Activated naive CD8-positive, alpha-beta T cell treated with anti-CD3 and anti-CD28 coated beads, Interleukin-2, amount 50 U/mL, for 24 hours (primary cell): ENCODE results near the gene EIF4ENIF1.
"Not testable (repeated sequence)": the region's sequence is repeated elsewhere in the genome, so short reads cannot be mapped to it uniquely, and the experiment has no call there.

Experiments used
- ATAC-seq: fragments of 150-1000 bp; cut with Tn5 transposase; one replicate; pipeline ENCODE4 v1.10.0; 2021
- DNase-seq: peaks from one replicate; pipeline ENCODE4 v3.0.0; 2021
- H3K27ac Mint-ChIP-seq: one replicate; pipeline ENCODE4 v1.8.0; 2021; ENCODE audit warnings: mild to moderate bottlenecking, mixed read lengths
- H3K27me3 Mint-ChIP-seq: one replicate; pipeline ENCODE4 v1.8.0; 2021; ENCODE audit warnings: mixed read lengths
- H3K36me3 Mint-ChIP-seq: one replicate; pipeline ENCODE4 v1.8.0; 2021; ENCODE audit warnings: low read depth, mixed read lengths
- H3K4me1 Mint-ChIP-seq: one replicate; pipeline ENCODE4 v1.8.0; 2021; ENCODE audit warnings: mixed read lengths
- H3K4me3 Mint-ChIP-seq: one replicate; pipeline ENCODE4 v1.8.0; 2021; ENCODE audit warnings: mild to moderate bottlenecking, moderate library complexity, mixed read lengths
- H3K9me3 Mint-ChIP-seq: one replicate; pipeline ENCODE4 v1.8.0; 2021; ENCODE audit warnings: mixed read lengths

EIF4ENIF1 gene

DNA sequence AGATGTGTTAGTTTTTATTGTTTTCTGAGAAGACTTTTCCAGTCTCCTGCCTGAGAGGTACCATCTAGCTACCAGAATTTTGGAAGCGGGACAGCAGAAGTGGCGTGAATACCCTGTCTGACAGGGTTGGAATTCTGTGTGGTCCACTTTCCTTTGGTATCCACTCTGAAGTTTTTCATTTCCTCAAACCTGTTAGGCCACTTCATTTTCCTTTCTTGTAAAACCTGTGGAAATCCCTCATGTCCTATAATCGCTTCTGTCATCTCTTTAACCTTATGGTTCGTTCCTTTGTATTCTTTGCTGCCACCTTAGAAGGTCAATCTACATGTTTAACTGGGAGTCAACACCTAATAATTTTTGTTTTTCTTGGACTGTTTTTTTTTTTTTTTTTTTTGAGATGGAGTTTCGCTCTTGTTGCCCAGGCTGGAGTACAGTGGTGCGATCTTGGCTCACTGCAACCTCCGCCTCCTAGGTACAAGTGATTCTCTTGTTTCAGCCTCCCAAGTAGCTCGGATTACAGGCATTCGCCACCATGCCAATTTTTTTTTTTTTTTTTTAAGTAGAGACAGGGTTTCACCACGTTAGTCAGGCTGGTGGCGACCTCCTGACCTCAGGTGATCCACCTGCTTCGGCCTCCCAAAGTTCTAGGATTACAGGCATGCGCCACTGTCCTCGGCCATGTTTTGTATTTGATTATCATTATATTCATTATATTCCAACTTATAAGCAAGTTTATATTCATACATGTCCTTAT, 13.7 kb upstream of the EIF4ENIF1 start:
- H3K36me3 Mint-ChIP-seq = peaks cover 61% of the 10 kb centered on the region
- peak overlapping the region; percentile 53 for H3K27ac Mint-ChIP-seq
- no peak for ATAC-seq
- no peaks in the 10 kb centered on the region for H3K27me3 Mint-ChIP-seq
- DNase-seq = no peak
- H3K9me3 Mint-ChIP-seq = no peaks in the 10 kb centered on the region
- H3K4me1 Mint-ChIP-seq = peaks cover 74% of the 10 kb centered on the region
- H3K4me3 Mint-ChIP-seq = no peak overlapping the region

DNA sequence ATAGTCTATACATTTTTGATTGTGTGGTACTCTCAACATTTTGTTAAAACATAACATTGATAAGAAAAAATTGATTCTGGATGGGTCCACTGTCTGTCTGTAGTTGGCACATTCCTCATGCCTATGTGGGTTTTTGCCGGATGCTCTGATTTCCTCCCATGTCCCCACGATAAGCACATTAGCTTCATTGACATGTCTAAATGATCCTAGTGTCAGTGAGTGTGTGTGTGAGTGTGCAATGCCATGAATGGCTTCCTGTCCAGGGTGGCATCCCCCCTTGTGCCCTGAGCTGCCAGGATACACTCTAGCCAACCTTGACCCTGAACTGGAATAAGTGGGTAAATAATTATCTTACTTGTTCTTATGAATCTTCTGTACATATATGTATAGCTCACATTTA, 12.1 kb upstream of the EIF4ENIF1 start:
- peak overlapping the region; percentile 42 for H3K27ac Mint-ChIP-seq
- no peaks in the 10 kb centered on the region for H3K27me3 Mint-ChIP-seq
- H3K9me3 Mint-ChIP-seq = no peaks in the 10 kb centered on the region
- DNase-seq = no peak
- ATAC-seq = no peak
- peaks cover 60% of the 10 kb centered on the region for H3K36me3 Mint-ChIP-seq
- H3K4me3 Mint-ChIP-seq = peak overlapping the region; percentile 10
- H3K4me1 Mint-ChIP-seq = peaks cover 69% of the 10 kb centered on the region

DNA sequence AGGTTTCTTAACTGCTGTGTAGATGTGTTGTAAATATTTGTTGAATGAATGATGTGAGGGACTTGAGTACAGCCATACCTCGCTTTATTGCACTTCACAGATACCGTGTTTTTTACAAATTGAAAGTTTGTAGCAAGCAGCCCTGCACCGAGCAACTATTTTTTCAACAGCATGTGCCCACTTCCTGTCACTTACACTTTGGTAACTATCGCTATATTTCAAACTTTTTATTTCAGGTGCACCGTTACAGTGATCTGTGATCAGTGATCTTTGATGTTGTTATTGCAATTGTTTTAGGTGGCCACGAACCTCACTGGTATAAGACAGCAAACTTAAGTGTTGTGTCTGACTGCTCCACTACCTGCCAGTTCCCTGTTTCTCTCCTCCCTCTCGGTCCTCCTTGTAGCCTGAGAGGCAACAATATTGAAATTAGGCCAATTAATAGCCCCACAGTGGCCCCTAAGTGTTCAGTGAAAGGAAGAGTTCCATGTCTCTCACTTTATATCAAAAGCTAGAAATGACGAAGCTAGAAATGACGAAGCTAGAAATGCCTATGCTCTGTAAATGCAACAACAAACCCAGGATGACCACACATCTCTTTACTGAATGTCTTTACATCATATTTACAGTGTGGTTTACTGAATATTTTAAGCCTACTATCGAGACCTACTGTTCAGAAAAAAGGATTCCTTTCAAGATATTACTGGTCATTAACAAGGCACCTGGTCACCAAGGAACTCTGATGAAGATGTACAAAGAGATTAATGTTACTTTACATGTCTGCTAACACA, 7.7 kb upstream of the EIF4ENIF1 start:
- Mint-ChIP-seq H3K27ac (peak overlapping the region; percentile 81), H3K36me3 (peaks cover 36% of the 10 kb centered on the region), H3K4me3 (peak overlapping the region; percentile 88), H3K4me1 (peaks cover 58% of the 10 kb centered on the region), H3K27me3 (no peaks in the 10 kb centered on the region), H3K9me3 (no peaks in the 10 kb centered on the region)
- ATAC-seq = no peak
- DNase-seq = no peak

DNA sequence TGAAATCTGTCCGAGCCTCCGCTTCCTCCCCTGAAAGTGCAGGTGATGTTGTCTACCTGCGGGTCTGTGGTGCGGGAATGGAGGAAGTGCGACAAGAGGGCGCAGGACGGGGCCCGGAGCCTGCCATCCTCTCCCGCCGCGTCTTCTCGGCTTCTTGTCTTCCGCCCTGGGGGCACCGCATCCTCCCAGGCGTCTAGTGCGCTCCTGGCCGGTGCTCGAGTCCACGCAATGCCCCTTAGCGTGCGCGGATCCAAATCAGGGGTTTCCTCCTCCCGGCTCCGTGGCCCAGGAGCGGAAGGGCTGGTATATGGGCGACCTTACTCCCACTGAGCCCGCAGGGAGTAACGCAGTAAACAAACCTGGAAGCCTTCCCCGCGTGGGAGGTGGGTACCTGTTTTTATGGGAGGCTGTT, 7.1 kb upstream of the EIF4ENIF1 start:
- ATAC-seq (peak; percentile 6), DNase-seq (peak; percentile 42)
- Mint-ChIP-seq H3K27me3 (no peaks in the 10 kb centered on the region), H3K27ac (peak overlapping the region; percentile 81), H3K4me3 (peak overlapping the region; percentile 88), H3K36me3 (peaks cover 32% of the 10 kb centered on the region), H3K9me3 (no peaks in the 10 kb centered on the region), H3K4me1 (peaks cover 60% of the 10 kb centered on the region)

DNA sequence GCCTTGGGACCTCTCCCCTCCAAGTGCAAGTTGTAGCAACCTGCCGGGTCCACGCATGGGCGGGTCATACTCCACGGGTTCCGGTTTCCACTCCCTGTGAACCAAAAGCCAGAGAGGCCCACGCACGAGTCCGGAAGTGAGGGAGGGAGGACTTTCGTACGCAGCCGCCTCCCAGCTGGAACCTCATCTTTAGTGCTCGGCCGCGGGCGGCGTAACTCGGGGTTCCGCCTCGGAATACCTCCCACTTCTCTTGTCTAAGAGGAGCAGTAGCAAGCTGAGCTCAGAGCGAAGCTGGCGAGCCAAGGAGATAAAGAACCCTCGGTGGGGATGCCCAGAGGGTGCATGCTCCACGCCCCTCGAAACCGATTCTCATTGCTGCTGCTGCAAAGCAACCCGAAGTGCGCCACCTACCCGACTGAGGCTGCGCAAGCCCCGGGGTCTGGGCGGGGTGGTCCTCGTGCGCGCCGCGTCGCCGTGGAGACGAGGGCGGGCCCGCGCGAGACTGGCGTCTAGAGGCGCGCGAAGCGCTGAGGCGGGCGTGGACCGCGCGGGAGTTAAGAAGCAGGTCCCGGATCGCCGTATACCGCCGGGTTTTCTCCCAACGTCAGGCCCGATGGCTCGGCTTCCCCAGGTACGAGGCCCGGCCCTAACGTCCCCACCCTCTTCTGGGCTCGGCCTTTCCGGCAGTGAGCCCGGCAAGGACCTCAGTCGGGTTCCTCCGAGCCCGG, 6.5 kb upstream of the EIF4ENIF1 start, which contains the start of gene SFI1:
Gene SFI1, plus strand, starts transcription at position 530 of the 728 bp plus-strand sequence. CDS start 11,749 bp downstream, outside the sequence.
- peaks cover 27% of the 10 kb centered on the region for H3K36me3 Mint-ChIP-seq
- peak; percentile 96 for DNase-seq
- ATAC-seq = peak; percentile 91
- no peaks in the 10 kb centered on the region for H3K9me3 Mint-ChIP-seq
- H3K27ac Mint-ChIP-seq = peak within 1 kb of the TSS; percentile 81
- peaks cover 60% of the 10 kb centered on the region for H3K4me1 Mint-ChIP-seq
- peak within 1 kb of the TSS; percentile 88 for H3K4me3 Mint-ChIP-seq
- H3K27me3 Mint-ChIP-seq = no peaks in the 10 kb centered on the region

DNA sequence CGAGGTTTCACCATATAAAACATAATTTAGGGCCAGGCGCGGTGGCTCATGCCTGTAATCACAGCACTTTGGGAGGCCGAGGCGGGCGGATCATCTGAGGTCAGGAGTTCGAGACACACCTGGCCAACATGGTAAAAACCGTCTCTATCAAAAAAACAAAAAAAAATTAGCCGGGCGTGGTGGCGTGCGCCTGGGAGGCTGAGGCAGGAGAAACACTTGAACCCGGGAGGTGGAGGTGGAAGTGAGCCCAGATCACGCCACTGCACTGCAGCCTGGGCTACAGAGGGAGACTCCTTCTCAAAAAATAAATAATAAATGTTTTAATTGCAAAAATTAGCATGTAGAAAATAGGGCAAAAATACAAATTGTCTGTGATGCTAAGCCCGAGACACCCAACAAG, 5.7 kb upstream of the EIF4ENIF1 start:
- Mint-ChIP-seq H3K4me3 (peak overlapping the region; percentile 88), H3K4me1 (peaks cover 64% of the 10 kb centered on the region), H3K27me3 (no peaks in the 10 kb centered on the region), H3K27ac (peak overlapping the region; percentile 81), H3K36me3 (peaks cover 23% of the 10 kb centered on the region), H3K9me3 (no peaks in the 10 kb centered on the region)
- no peak for ATAC-seq
- no peak for DNase-seq

DNA sequence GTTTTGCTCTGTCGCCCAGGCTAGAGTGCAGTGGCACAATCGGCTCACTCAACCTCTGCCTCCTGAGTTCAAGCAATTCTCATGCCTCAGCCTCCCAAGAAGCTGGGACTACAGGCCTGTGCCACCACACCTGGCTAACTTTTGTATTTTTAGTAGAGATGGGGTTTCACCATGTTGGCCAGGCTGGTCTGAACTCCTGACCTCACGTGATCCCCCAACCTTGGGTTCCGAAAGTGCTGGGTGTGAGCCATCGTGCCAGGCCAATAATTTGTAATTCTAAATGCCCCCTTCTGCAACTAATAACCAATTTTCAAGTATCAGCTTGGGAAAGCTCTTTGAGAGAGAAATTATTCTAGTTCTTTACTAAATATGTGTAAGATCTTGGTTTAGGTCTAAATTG, 3.7 kb upstream of the EIF4ENIF1 start:
- H3K9me3 Mint-ChIP-seq, H3K27me3 Mint-ChIP-seq, ATAC-seq, H3K4me3 Mint-ChIP-seq, DNase-seq: not testable (repeated sequence)
- Mint-ChIP-seq H3K4me1 (peaks cover 56% of the 10 kb centered on the region), H3K36me3 (peaks cover 18% of the 10 kb centered on the region), H3K27ac (peak overlapping the region; percentile 77)

DNA sequence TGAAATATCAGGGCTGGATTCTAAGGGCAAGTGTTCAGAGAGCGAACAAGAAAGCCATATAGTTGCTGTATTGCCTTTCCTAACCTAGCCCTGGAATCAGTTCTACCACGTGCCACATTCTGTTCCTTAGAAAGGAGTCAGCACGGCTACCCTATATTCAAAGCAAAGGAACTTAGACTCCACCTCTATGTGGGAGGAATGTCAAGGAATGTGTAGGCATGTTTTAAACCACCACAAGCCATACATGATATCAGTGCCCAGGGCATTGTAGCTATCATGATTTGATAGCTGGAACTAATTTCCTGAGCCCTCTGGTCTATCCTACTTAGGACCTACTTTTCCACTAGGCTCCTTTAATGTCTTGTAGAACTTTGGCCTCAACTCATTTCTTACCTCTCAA, 2.5 kb upstream of the EIF4ENIF1 start:
- Mint-ChIP-seq H3K27ac (peak overlapping the region; percentile 96), H3K27me3 (no peaks in the 10 kb centered on the region), H3K36me3 (peaks cover 17% of the 10 kb centered on the region), H3K9me3 (no peaks in the 10 kb centered on the region), H3K4me3 (no peak overlapping the region), H3K4me1 (peaks cover 57% of the 10 kb centered on the region)
- DNase-seq (no peak), ATAC-seq (no peak)

DNA sequence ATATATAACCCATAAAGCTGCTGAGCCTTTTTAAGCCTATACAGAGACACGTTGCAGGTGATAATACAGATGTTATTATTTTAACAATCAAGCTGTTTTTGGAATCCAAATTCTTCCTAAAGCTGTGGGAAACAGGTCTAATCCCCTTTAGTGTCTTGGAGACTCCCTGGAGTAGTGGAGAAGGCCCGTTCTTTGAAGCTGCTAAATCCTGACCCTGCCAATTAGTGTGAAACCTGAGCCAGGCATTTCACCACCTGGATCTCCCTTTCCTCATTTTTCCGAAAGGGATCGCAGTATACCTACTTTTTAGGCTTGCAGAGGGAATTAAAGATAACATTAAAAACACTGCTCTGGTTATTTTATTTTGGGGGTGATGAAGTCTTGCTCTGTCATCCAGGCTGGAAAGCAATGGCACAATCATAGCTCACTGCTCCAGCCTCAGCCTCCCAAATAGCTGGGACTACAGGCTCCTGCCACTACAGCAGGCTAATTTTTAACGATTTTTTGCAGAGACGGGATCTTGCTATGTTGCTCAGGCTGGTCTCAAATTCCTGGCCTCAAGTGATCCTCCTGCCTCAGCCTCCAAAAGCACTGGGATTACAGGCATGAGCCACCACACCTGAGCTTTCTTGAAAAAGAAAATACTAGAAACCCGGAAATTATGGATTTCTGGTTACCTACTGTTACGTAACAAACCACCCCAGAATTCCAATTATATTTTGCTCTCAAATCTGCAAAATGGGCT, 1.7 kb upstream of the EIF4ENIF1 start:
- Mint-ChIP-seq H3K4me1 (peaks cover 62% of the 10 kb centered on the region), H3K27me3 (no peaks in the 10 kb centered on the region), H3K36me3 (peaks cover 21% of the 10 kb centered on the region), H3K9me3 (no peaks in the 10 kb centered on the region), H3K27ac (peak overlapping the region; percentile 96), H3K4me3 (peak overlapping the region; percentile 90)
- no peak for ATAC-seq
- no peak for DNase-seq

DNA sequence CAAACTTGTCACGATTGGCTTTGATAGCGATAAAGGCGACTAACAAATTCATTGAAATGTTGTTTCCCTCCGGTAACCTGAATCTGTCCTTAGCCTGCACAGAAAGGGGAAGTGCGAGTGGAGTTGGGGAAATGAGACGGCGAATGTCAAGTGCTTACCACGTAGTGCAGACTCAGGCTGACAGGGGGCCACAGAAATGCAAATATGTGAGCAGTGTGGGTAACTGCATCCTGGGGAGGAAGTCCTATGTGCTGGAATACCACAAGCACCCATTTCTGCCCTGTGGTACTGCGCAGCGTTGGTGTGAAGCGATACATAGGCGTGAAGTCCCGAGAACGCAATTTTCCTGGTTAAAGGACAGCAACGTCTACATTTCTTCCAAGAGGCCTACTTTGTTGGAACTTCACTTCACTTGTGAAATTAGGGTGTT, 869 bp upstream of the EIF4ENIF1 start:
- Mint-ChIP-seq H3K9me3 (no peaks in the 10 kb centered on the region), H3K4me3 (peak overlapping the region; percentile 90), H3K4me1 (peaks cover 58% of the 10 kb centered on the region), H3K36me3 (peaks cover 24% of the 10 kb centered on the region), H3K27me3 (no peaks in the 10 kb centered on the region), H3K27ac (peak overlapping the region; percentile 96)
- DNase-seq (peak; percentile 67), ATAC-seq (peak; percentile 82)

DNA sequence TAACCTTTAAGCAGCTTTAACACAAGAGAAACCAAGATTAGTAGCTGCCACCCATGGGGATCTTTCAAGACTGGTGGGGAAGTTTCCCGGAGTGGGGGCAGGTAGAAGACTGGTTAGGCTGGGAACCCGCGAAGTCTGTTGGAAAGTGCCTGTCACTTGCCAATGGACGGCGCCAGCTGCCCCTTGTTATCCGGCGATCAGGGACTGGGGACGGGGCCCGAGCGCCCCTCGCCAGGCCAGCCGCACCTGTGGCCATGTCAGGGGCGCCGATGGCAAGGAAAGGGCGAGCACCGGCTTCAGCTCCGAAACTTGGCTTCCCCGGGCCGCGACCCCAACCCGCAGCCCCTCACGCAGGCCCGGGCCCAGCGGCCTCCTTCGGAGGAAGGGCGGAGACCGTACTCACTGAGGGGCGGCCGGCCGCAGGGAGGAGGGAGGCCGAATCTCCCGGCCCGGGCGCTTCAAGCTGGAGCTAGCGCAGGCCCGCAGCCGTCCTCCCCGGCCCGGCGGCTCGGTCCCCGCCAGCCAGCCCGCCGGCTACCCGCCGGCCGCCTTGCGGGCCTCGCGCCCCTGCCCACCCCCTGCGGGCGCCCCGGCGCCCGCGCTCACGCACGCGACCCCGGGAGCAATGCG, 539 bp downstream of the EIF4ENIF1 start:
- peak; percentile 53 for DNase-seq
- Mint-ChIP-seq H3K4me1 (peaks cover 60% of the 10 kb centered on the region), H3K27ac (peak overlapping the region; percentile 80), H3K4me3 (peak overlapping the region; percentile 87), H3K36me3 (peaks cover 36% of the 10 kb centered on the region), H3K9me3 (no peaks in the 10 kb centered on the region), H3K27me3 (no peaks in the 10 kb centered on the region)
- peak; percentile 37 for ATAC-seq

DNA sequence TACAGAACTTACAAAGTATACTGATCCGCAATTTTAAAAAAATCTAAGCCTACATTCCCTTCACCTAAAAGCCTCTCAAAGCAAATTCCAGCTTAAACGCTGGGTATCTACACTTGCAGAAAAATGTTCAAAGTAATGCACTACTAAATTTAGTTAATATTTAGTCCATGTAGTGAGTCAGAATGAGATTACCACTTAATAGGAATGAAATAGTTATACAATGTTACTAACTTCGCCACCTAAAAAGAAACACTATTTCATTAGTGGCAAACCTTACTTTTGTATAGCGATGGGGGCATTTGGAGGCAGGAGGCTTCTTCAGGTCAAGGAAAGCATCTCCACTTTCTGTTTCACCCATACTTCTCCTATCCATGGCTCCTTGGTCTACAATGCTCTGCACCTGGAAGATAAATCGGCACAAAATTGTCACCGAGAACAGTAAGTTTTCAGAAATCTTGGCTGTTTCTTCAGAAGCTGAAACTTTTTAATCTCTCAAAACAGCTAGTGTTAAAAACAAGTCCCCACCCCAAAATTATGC, 1.2 kb downstream of the EIF4ENIF1 start:
- H3K9me3 Mint-ChIP-seq = no peaks in the 10 kb centered on the region
- H3K4me1 Mint-ChIP-seq = peaks cover 58% of the 10 kb centered on the region
- peaks cover 43% of the 10 kb centered on the region for H3K36me3 Mint-ChIP-seq
- H3K4me3 Mint-ChIP-seq = peak overlapping the region; percentile 87
- DNase-seq = no peak
- ATAC-seq = no peak
- H3K27me3 Mint-ChIP-seq = no peaks in the 10 kb centered on the region
- peak overlapping the region; percentile 80 for H3K27ac Mint-ChIP-seq

DNA sequence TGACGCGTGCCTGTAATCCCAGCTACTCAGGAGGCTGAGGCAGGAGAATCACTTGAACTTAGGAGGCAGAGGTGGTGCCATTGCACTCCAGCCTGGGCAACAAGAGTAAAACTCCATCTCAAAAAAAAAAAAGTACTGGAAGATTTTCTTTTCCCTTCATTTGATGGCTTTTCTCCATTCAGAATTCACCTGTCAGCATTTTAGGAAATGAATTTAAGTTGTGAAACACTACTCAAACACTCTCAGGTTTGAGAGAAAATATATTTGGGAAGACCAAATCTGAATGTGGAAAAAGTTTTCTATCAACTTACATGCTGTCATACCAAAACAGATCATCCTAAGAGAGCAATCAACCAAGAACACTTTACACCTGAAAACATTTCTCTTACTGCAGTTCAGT, 2.7 kb downstream of the EIF4ENIF1 start:
- H3K27ac Mint-ChIP-seq = no peak overlapping the region
- DNase-seq (no peak), ATAC-seq (no peak)
- no peaks in the 10 kb centered on the region for H3K9me3 Mint-ChIP-seq
- peaks cover 56% of the 10 kb centered on the region for H3K36me3 Mint-ChIP-seq
- H3K4me3 Mint-ChIP-seq = peak overlapping the region; percentile 87
- H3K27me3 Mint-ChIP-seq = no peaks in the 10 kb centered on the region
- peaks cover 55% of the 10 kb centered on the region for H3K4me1 Mint-ChIP-seq
